GM23338 (cell line): ENCODE data around the gene TRIM8.

Experiments
- CTCF ChIP-seq, 2 experiments: fragments of 200-600 bp in 1 of 2; sonication (generic) in 1 of 2; conservative IDR thresholded peaks; 2 replicates each; pipeline versions ENCODE4 v1.5.1 to v1.6.1; 2016 to 2017; ENCODE audit warnings: antibody characterized with exemption in 2 of 2, low read depth in 2 of 2, mild to moderate bottlenecking in 2 of 2, moderate library complexity in 1 of 2
- EZH2 ChIP-seq: fragments of 200-600 bp; sonication (generic); IDR thresholded peaks from one replicate; pipeline ENCODE4 v1.8.0; 2017; ENCODE audit warnings: antibody characterized with exemption, mild to moderate bottlenecking, low read depth; ENCODE audit not compliant: unreplicated experiment
- EZH2phosphoT487 ChIP-seq: fragments of 200-600 bp; sonication (generic); IDR thresholded peaks from one replicate; pipeline ENCODE4 v1.8.1; 2018; ENCODE audit warnings: antibody characterized with exemption; ENCODE audit not compliant: unreplicated experiment
- REST ChIP-seq: IDR thresholded peaks from one replicate; pipeline ENCODE4 v1.6.1; 2018; ENCODE audit warnings: antibody characterized with exemption; ENCODE audit not compliant: unreplicated experiment

GRCh38 chr10:102691285-102692066, 47.2 kb downstream of the TRIM8 start:
- no peak for TF ChIP-seq CTCF (conservative IDR thresholded peaks at IDR 0.05; ENCODE audit: low read depth in 2 of 2)
- no peak for TF ChIP-seq EZH2phosphoT487
- TF ChIP-seq EZH2, result no peak
- no peak for TF ChIP-seq REST
